HG02981 (cell line): ENCODE data around the gene SLC35G6.

ENCODE experiments used
- ATAC-seq: cut with Tn5 transposase; IDR thresholded peaks from one replicate; pipeline ENCODE4 v1.9.1; 2021; ENCODE audit warnings: mild to moderate bottlenecking, moderate library complexity; ENCODE audit not compliant: unreplicated experiment

SLC35G6 gene

GRCh38 chr17:7499161-7499560 lies 17.9 kb downstream of the SLC35G6 start:
- ATAC-seq = no peak

GRCh38 chr17:7501729-7502128 lies 20.5 kb downstream of the SLC35G6 start:
- no peak for ATAC-seq

- ATAC-seq = no peak
Observed at GRCh38 chr17:7502171-7502847, 21.1 kb downstream of the SLC35G6 start.

- no peak for ATAC-seq
Observed at GRCh38 chr17:7502987-7503386, 21.7 kb downstream of the SLC35G6 start.

GRCh38 chr17:7503521-7503920 lies 22.3 kb downstream of the SLC35G6 start:
- no peak for ATAC-seq

GRCh38 chr17:7508145-7508544 lies 26.9 kb downstream of the SLC35G6 start:
- ATAC-seq = no peak

GRCh38 chr17:7508846-7509245 lies 27.6 kb downstream of the SLC35G6 start:
- no peak for ATAC-seq

- no peak for ATAC-seq
Observed at GRCh38 chr17:7509937-7510336, 28.7 kb downstream of the SLC35G6 start.

- ATAC-seq = no peak
Observed at GRCh38 chr17:7511108-7511507, 29.9 kb downstream of the SLC35G6 start.

- ATAC-seq = no peak
Observed at GRCh38 chr17:7512105-7512504, 30.9 kb downstream of the SLC35G6 start.

GRCh38 chr17:7512824-7513540 lies 31.7 kb downstream of the SLC35G6 start:
- no peak for ATAC-seq

- no peak for ATAC-seq
Observed at GRCh38 chr17:7513850-7514419, 32.7 kb downstream of the SLC35G6 start.

- no peak for ATAC-seq
Observed at GRCh38 chr17:7515911-7516610, 34.8 kb downstream of the SLC35G6 start.

GRCh38 chr17:7523033-7523432 lies 41.8 kb downstream of the SLC35G6 start:
- no peak for ATAC-seq

- ATAC-seq = no peak
Observed at GRCh38 chr17:7528842-7529241, 47.6 kb downstream of the SLC35G6 start.

GRCh38 chr17:7530023-7530900 lies 49.0 kb downstream of the SLC35G6 start:
- ATAC-seq = no peak
